ENCODE measurements around the gene SLC41A3. TPM values are rescaled to one million over a fixed set of nuclear protein-coding genes. Genes with fewer than 3 reads are reported as not detected.

The SLC41A3 gene
- total and polyA plus RNA-seq, 10 of the 15 experiments (the other 5 are each of a cell fraction or from before 2014, with no cell fraction given): 8.3 to 29.5 (median 16.7) TPM

DNA sequence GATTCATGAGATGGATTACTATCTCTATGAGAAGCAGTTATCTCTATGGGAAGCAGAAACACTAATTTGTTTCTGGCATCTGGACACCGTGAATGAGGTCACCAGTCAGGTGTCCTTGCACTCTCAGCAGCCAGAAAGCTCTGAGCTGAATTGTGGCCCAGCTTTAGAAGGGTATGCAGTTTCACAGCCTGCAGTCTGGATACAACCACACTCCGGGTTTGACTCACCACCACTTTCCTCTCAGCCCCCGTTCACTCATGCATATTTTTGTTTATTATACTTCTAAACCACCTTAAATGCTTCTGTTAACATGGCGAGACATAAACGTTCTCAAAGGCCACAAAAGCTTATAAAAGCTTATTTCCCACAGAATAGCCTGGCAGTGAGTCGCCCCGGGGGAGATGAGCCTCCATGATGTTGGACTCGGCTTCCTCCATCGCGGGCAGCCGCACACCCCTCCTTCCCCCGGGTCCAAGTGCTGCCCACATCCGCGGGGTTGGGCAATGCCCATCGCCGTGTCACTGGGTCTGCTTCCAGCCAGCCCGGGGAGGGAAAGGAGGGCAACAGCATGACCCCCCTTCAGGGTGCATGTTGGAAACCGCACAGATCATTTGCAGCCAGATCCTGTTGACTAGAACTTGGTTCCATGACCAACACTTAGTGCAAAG is 16.8 kb upstream of the SLC41A3 start (continued):
- TF ChIP-seq ZNF24 (IDR thresholded peaks at IDR 0.05) (no peak), PML (IDR thresholded peaks at IDR 0.05; ENCODE audit: low read length) (no peak), MEF2B (IDR thresholded peaks at IDR 0.05; ENCODE audit: partially characterized antibody, poor library complexity, severe bottlenecking) (peak; percentile 25), MXI1 (IDR thresholded peaks at IDR 0.05; ENCODE audit: low read depth, low read length) (no peak), BCLAF1 (IDR thresholded peaks at IDR 0.05) (no peak), YY1 (IDR thresholded peaks at IDR 0.05; ENCODE audit: low read depth, low read length) (no peak), ZNF687 (IDR thresholded peaks at IDR 0.05) (no peak), SMAD5 (IDR thresholded peaks at IDR 0.05; ENCODE audit: low read depth) (no peak), ZSCAN29 (IDR thresholded peaks at IDR 0.05) (no peak), PKNOX1 (IDR thresholded peaks at IDR 0.05) (no peak), BMI1 (IDR thresholded peaks at IDR 0.05; ENCODE audit: borderline replicate concordance) (no peak), NBN (IDR thresholded peaks at IDR 0.05) (no peak), CUX1 (IDR thresholded peaks at IDR 0.05; ENCODE audit: insufficient replicate concordance, low read depth, low read length) (no peak), RFX5 (IDR thresholded peaks at IDR 0.05; ENCODE audit: low read depth, low read length) (no peak)
